H9 (cell line): ENCODE data around the gene KCNH2. TPM values are rescaled to one million over a fixed set of nuclear protein-coding genes. Genes with fewer than 3 reads are reported as not detected.

Experiments used
- DNase-seq: peaks from one replicate; pipeline ENCODE4 v3.0.0-alpha.2; 2017
- H2AFZ ChIP-seq: one replicate; pipeline ENCODE4 v1.6.1; 2013; ENCODE audit warnings: mild to moderate bottlenecking, low read length, control low read depth, moderate library complexity
- H2AK5ac ChIP-seq: 2 replicates; pipeline ENCODE4 v1.6.1; 2013; ENCODE audit warnings: low read length, control low read depth, mixed read lengths; ENCODE audit not compliant: insufficient read length
- H2BK120ac ChIP-seq: one replicate; pipeline ENCODE4 v1.6.1; 2013; ENCODE audit warnings: low read depth, mild to moderate bottlenecking, low read length, control low read depth, inconsistent platforms; ENCODE audit not compliant: poor library complexity, severe bottlenecking
- H2BK12ac ChIP-seq: 2 replicates; pipeline ENCODE4 v1.6.1; 2013; ENCODE audit warnings: low read length, control low read depth, mixed read lengths, low read depth; ENCODE audit not compliant: insufficient read length
- H2BK15ac ChIP-seq: 2 replicates; pipeline ENCODE4 v1.6.1; 2013; ENCODE audit warnings: low read depth, low read length, control low read depth
- H2BK20ac ChIP-seq: one replicate; pipeline ENCODE4 v1.6.1; 2013; ENCODE audit warnings: low read depth, mild to moderate bottlenecking, low read length, control low read depth, inconsistent platforms; ENCODE audit not compliant: poor library complexity, severe bottlenecking
- H2BK5ac ChIP-seq: 2 replicates; pipeline ENCODE4 v1.6.1; 2013; ENCODE audit warnings: low read length, control low read depth, mixed read lengths; ENCODE audit not compliant: insufficient read length
- H3K14ac ChIP-seq: 2 replicates; pipeline ENCODE4 v1.6.1; 2013; ENCODE audit warnings: low read length, control low read depth; ENCODE audit not compliant: insufficient read depth
- H3K18ac ChIP-seq: 2 replicates; pipeline ENCODE4 v1.6.1; 2013; ENCODE audit warnings: low read depth, mild to moderate bottlenecking, mixed read lengths, low read length, control low read depth; ENCODE audit not compliant: insufficient read length
- H3K23ac ChIP-seq: 2 replicates; pipeline ENCODE4 v1.6.1; 2013; ENCODE audit warnings: low read length, control low read depth, mixed read lengths, low read depth; ENCODE audit not compliant: insufficient read length
- H3K23me2 ChIP-seq: 2 replicates; pipeline ENCODE4 v1.6.1; 2013; ENCODE audit warnings: low read depth, mild to moderate bottlenecking, mixed read lengths, low read length, control low read depth; ENCODE audit not compliant: insufficient read length, poor library complexity, severe bottlenecking
- H3K27ac ChIP-seq: 2 replicates; pipeline ENCODE4 v1.5.1; 2013; ENCODE audit warnings: low read length, control low read depth, mixed read lengths, low read depth; ENCODE audit not compliant: insufficient read length
- H3K27me3 ChIP-seq: 2 replicates; pipeline ENCODE4 v1.6.1; 2013; ENCODE audit warnings: low read length, control low read depth, inconsistent platforms; ENCODE audit not compliant: insufficient read depth
- H3K4ac ChIP-seq: 2 replicates; pipeline ENCODE4 v1.6.1; 2013; ENCODE audit warnings: low read depth, mild to moderate bottlenecking, control low read depth, inconsistent platforms, low read length, moderate library complexity
- H3K4me1 ChIP-seq: 2 replicates; pipeline ENCODE4 v1.6.1; 2013; ENCODE audit warnings: low read length, control low read depth, inconsistent platforms; ENCODE audit not compliant: insufficient read depth
- H3K4me2 ChIP-seq: 2 replicates; pipeline ENCODE4 v1.6.1; 2013; ENCODE audit warnings: low read length, control low read depth, mixed read lengths; ENCODE audit not compliant: insufficient read length, insufficient read depth
- H3K56ac ChIP-seq: 2 replicates; pipeline ENCODE4 v1.6.1; 2013; ENCODE audit warnings: low read depth, mild to moderate bottlenecking, mixed read lengths, low read length, control low read depth; ENCODE audit not compliant: insufficient read length
- H3K79me1 ChIP-seq: 2 replicates; pipeline ENCODE4 v1.6.1; 2013; ENCODE audit warnings: low read depth, mild to moderate bottlenecking, moderate library complexity, low read length, control low read depth, inconsistent platforms; ENCODE audit not compliant: insufficient read depth, poor library complexity, severe bottlenecking
- H3K79me2 ChIP-seq: 2 replicates; pipeline ENCODE4 v1.6.1; 2013; ENCODE audit warnings: low read length, control low read depth, inconsistent platforms; ENCODE audit not compliant: insufficient read depth
- H3K9ac ChIP-seq: 2 replicates; pipeline ENCODE4 v1.6.1; 2013; ENCODE audit warnings: low read length, control low read depth, mixed read lengths; ENCODE audit not compliant: insufficient read length; ENCODE audit errors: extremely low read depth
- H3K9me3 ChIP-seq: one replicate; pipeline ENCODE4 v1.6.1; 2013; ENCODE audit warnings: low read depth, low read length, inconsistent platforms; ENCODE audit not compliant: control insufficient read depth
- H3T11ph ChIP-seq: one replicate; pipeline ENCODE4 v1.6.1; 2013; ENCODE audit warnings: mild to moderate bottlenecking, low read length, control low read depth, inconsistent platforms
- H4K20me1 ChIP-seq: one replicate; pipeline ENCODE4 v1.6.1; 2013; ENCODE audit not compliant: control insufficient read depth, insufficient read length, insufficient read depth
- H4K5ac ChIP-seq: 2 replicates; pipeline ENCODE4 v1.6.1; 2013; ENCODE audit warnings: low read depth, mild to moderate bottlenecking, mixed read lengths, low read length, control low read depth; ENCODE audit not compliant: insufficient read length
- H4K8ac ChIP-seq: replicated peaks from 2 replicates; pipeline ENCODE4 v1.6.1; 2013; ENCODE audit warnings: low read length, control low read depth, mixed read lengths, low read depth; ENCODE audit not compliant: insufficient read length
- H4K91ac ChIP-seq: 2 replicates; pipeline ENCODE4 v1.6.1; 2013; ENCODE audit warnings: low read depth, mild to moderate bottlenecking, moderate library complexity, mixed read lengths, low read length, control low read depth; ENCODE audit not compliant: insufficient read length
- H3K27ac Mint-ChIP-seq, 3 experiments: 2 replicates in 2 of 3; 3 replicates in 1 of 3; pipeline ENCODE4 v1.8.0; 2020 to 2021; ENCODE audit warnings: mixed read lengths in 3 of 3, mild to moderate bottlenecking in 1 of 3, moderate library complexity in 1 of 3
- H3K27me3 Mint-ChIP-seq: 2 replicates; pipeline ENCODE4 v1.8.0; 2021; ENCODE audit warnings: low read depth, mild to moderate bottlenecking, moderate library complexity, mixed read lengths
- H3K36me3 Mint-ChIP-seq, 3 experiments: 2 replicates in 2 of 3; 3 replicates in 1 of 3; pipeline ENCODE4 v1.8.0; 2020 to 2021; ENCODE audit warnings: low read depth in 3 of 3, mixed read lengths in 3 of 3; ENCODE audit not compliant: insufficient read depth in 1 of 3
- H3K4me1 Mint-ChIP-seq, 2 experiments: 2 replicates each; pipeline ENCODE4 v1.8.0; 2020; ENCODE audit warnings: mixed read lengths in 2 of 2
- H3K4me3 Mint-ChIP-seq, 2 experiments: 2 replicates in 1 of 2; 3 replicates in 1 of 2; pipeline ENCODE4 v1.8.0; 2020 to 2021; ENCODE audit warnings: mild to moderate bottlenecking in 2 of 2, mixed read lengths in 2 of 2, moderate library complexity in 1 of 2
- H3K9me3 Mint-ChIP-seq, 2 experiments: 2 replicates in 1 of 2; 3 replicates in 1 of 2; pipeline ENCODE4 v1.8.0; 2020; ENCODE audit warnings: mild to moderate bottlenecking in 2 of 2, mixed read lengths in 2 of 2, moderate library complexity in 1 of 2
- WGBS: extraction: QIAGEN DNeasy Blood & Tissue Kit; methylation state at CpG from one replicate; pipeline ENCODE4 v1.1.7; 2013; ENCODE audit warnings: missing lambda C conversion rate, low lambda C conversion rate, mixed read lengths; ENCODE audit not compliant: insufficient read length; ENCODE audit errors: extremely low coverage; 5-methylcytosine and 5-hydroxymethylcytosine counted together
- total RNA-seq: library from RNA; stranded (reverse); gene quantifications from 2 replicates; pipeline ENCODE4 v1.2.1, GENCODE V29; 2021
- TF ChIP-seq, protein P1 (sequence below): fragments of 200-600 bp; sonication (generic); conservative IDR thresholded peaks from 3 replicates; pipeline ENCODE4 v1.8.0; 2021; ENCODE audit warnings: antibody characterized with exemption, mild to moderate bottlenecking

KCNH2 gene
- total RNA-seq, 1 experiment from 2014 or later = 4.5 TPM

DNA sequence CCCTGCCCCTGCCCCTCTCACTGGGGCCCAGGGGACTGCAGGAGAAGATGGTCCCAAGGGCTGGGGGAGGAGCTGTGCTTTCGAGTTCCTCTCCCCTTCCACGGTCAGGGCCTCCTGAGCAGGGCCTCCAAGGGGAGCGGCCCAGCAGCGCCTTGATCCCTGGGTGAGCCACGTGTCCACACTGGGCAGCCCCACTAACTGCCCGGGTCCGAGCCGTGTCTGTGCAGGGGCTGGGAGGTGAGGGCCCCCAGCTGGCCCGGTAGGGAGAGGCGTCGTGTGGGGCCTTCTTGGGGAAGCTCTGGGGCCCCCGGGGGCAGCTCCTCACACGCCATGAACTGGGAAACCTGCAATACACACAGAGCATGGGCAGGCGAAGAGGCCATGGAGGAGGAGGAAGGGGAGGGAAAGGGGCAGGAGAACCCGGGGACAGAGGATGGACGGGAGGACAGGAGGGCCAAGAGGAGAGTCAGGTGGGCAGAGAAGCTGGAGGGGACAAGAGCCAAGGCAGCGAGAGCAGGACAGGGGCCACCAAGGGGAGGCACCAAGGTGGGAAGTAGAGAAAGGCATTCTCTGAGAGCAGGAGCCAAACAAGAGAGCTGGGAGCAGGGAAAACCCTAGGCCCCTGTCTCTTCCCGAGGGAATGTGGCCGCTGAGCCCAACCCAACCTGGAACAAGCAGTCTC lies 32.8 kb downstream of the KCNH2 start:
- Histone ChIP-seq H3K14ac (no peak overlapping the region), H4K91ac (no peak overlapping the region), H2BK15ac (no peak overlapping the region), H3K56ac (no peak overlapping the region), H2AK5ac (no peak overlapping the region), H3T11ph (no peak overlapping the region), H3K9ac (no peak overlapping the region), H3K27me3 (no peaks in the 10 kb centered on the region), H4K8ac (no peak overlapping the region), H3K79me1 (no peaks in the 10 kb centered on the region), H2BK12ac (no peak overlapping the region), H2BK20ac (no peak overlapping the region), H3K79me2 (no peaks in the 10 kb centered on the region), H3K4me1 (no peaks in the 10 kb centered on the region; the same call in 1 of the 2 replicates), H2AFZ (no peak overlapping the region), H3K27ac (no peak overlapping the region), H4K20me1 (no peaks in the 10 kb centered on the region), H3K18ac (no peak overlapping the region), H3K23ac (no peak overlapping the region), H4K5ac (no peak overlapping the region), H2BK120ac (no peak overlapping the region), H3K4ac (no peak overlapping the region), H3K9me3 (no peaks in the 10 kb centered on the region), H2BK5ac (no peak overlapping the region), H3K23me2 (no peaks in the 10 kb centered on the region), H3K4me2 (no peak overlapping the region)
- TF ChIP-seq, protein P1, sequence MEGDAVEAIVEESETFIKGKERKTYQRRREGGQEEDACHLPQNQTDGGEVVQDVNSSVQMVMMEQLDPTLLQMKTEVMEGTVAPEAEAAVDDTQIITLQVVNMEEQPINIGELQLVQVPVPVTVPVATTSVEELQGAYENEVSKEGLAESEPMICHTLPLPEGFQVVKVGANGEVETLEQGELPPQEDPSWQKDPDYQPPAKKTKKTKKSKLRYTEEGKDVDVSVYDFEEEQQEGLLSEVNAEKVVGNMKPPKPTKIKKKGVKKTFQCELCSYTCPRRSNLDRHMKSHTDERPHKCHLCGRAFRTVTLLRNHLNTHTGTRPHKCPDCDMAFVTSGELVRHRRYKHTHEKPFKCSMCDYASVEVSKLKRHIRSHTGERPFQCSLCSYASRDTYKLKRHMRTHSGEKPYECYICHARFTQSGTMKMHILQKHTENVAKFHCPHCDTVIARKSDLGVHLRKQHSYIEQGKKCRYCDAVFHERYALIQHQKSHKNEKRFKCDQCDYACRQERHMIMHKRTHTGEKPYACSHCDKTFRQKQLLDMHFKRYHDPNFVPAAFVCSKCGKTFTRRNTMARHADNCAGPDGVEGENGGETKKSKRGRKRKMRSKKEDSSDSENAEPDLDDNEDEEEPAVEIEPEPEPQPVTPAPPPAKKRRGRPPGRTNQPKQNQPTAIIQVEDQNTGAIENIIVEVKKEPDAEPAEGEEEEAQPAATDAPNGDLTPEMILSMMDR = no peak
- Mint-ChIP-seq H3K27ac (peak overlapping the region in 2 of 3 experiments; percentile 64 to 66; a peak in 1 of 7 replicates), H3K4me3 (no peak overlapping the region), H3K27me3 (peaks cover 7% of the 10 kb centered on the region), H3K4me1 (peaks cover 30 to 41% of the 10 kb centered on the region in 2 experiments), H3K36me3 (no peaks in the 10 kb centered on the region), H3K9me3 (no peaks in the 10 kb centered on the region; a peak in 1 of 5 replicates)
- peak; percentile 27 for DNase-seq
- no CpG with 5 or more reads among the region's 19 CpGs for WGBS
